PC-9 (cell line): ENCODE measurements around the gene COMMD1. TPM values are rescaled to one million over a fixed set of nuclear protein-coding genes. Genes with fewer than 3 reads are reported as not detected.
A peak's percentile ranks its signal among the peaks of the same experiment; 100 is the strongest.

Experiments
- BruUV-seq: library from RNA; stranded (reverse); fragments of 400-500 nt; replicated peaks from 2 replicates; lab custom pipeline; 2021; lab: Mats Ljungman, UMichigan
- CTCF ChIA-PET: fragments of 300-600 bp; sonication (Branson Sonifier 250); formaldehyde crosslinking; loops from one replicate; lab custom pipeline; 2022; ENCODE audit warnings: antibody characterized with exemption; lab: Charles Lee
- POLR2A ChIA-PET: fragments of 300-600 bp; sonication (Branson Sonifier 250); formaldehyde crosslinking; loops from one replicate; lab custom pipeline; 2022; ENCODE audit warnings: antibody characterized with exemption; ENCODE audit not compliant: unreplicated experiment; lab: Charles Lee
- DNase-seq, 2 experiments: peaks; one replicate each; pipeline versions ENCODE4 v3.0.0 to v3.0.0-alpha.2; 2015 to 2022; ENCODE audit warnings: mixed read lengths in 1 of 2
- H2AFZ ChIP-seq: fragments of 200-600 bp; sonication (generic); 2 replicates; pipeline ENCODE4 v1.8.1; 2017; ENCODE audit warnings: antibody characterized with exemption
- H3F3A ChIP-seq: fragments of 200-600 bp; sonication (generic); 2 replicates; pipeline ENCODE4 v1.8.1; 2017; ENCODE audit warnings: antibody characterized with exemption, mild to moderate bottlenecking, low read depth; ENCODE audit not compliant: insufficient read depth
- H3K27ac ChIP-seq: fragments of 200-600 bp; sonication (generic); 2 replicates; pipeline ENCODE4 v1.6.1; 2016; ENCODE audit warnings: mixed run types
- H3K27me3 ChIP-seq: fragments of 200-600 bp; sonication (generic); 2 replicates; pipeline ENCODE4 v1.6.1; 2016; ENCODE audit warnings: low read depth, mixed run types; ENCODE audit not compliant: insufficient read depth
- H3K36me3 ChIP-seq: fragments of 200-600 bp; sonication (generic); 2 replicates; pipeline ENCODE4 v1.6.1; 2016; ENCODE audit warnings: low read depth, mixed run types
- H3K4me1 ChIP-seq: fragments of 200-600 bp; sonication (generic); replicated peaks from 2 replicates; pipeline ENCODE4 v1.6.1; 2016; ENCODE audit warnings: mixed run types; ENCODE audit not compliant: insufficient read depth
- H3K4me2 ChIP-seq: fragments of 200-600 bp; sonication (generic); 2 replicates; pipeline ENCODE4 v1.6.1; 2017; ENCODE audit warnings: mixed run types
- H3K4me3 ChIP-seq: fragments of 200-600 bp; sonication (generic); 2 replicates; pipeline ENCODE4 v1.6.1; 2016; ENCODE audit warnings: mixed run types
- H3K79me2 ChIP-seq: fragments of 200-600 bp; sonication (generic); 2 replicates; pipeline ENCODE4 v1.6.1; 2017; ENCODE audit warnings: low read depth, mixed run types
- H3K9me2 ChIP-seq: fragments of 200-600 bp; sonication (generic); 2 replicates; pipeline ENCODE4 v1.8.1; 2017; ENCODE audit warnings: mild to moderate bottlenecking; ENCODE audit not compliant: insufficient read depth
- H3K9me3 ChIP-seq: fragments of 200-600 bp; sonication (generic); 2 replicates; pipeline ENCODE4 v1.8.1; 2016; ENCODE audit warnings: low read depth; ENCODE audit not compliant: insufficient read depth
- H4K20me1 ChIP-seq: fragments of 200-600 bp; sonication (generic); 2 replicates; pipeline ENCODE4 v1.8.1; 2017; ENCODE audit not compliant: insufficient read depth
- EZH2 ChIP-seq: fragments of 200-600 bp; sonication (generic); IDR thresholded peaks from 2 replicates; pipeline ENCODE4 v1.8.0; 2017; ENCODE audit warnings: antibody characterized with exemption, low read depth
- intact Hi-C: fragments of 100-400 bp; cut with micrococcal nuclease; formaldehyde crosslinking; loops from one replicate; pipeline ENCODE4 v1.10.0; 2022; ENCODE audit not compliant: unreplicated experiment
- total RNA-seq: library from RNA; stranded (reverse); gene quantifications from 2 replicates; pipeline ENCODE4 v1.2.3, GENCODE V29; 2021
- TF ChIP-seq, protein P1 (sequence below): fragments of 200-600 bp; sonication (generic); conservative IDR thresholded peaks from 2 replicates; pipeline ENCODE4 v1.6.1; 2017; ENCODE audit warnings: mixed run types, antibody characterized with exemption, mild to moderate bottlenecking, moderate library complexity

COMMD1 gene
- total RNA-seq, 1 experiment from 2014 or later: 16.3 TPM

DNA sequence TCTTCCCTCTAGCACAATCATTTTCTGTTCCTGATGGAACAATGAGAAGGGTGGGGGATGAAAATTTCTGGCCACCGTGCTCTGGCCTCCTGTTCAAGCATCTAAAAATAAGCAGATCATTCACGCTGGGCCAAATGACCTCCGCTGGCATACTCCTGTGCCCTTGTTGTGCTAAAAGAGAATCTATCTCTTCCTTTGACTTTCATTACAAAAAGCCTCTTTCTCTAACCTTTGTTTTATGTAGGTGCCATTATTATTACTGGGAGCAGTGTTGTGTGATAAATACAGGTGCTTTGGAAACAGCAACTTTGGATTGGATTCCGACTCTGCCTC is 245.8 kb downstream of the COMMD1 start:
- ChIA-PET POLR2A (interaction anchor here (0.6 kb wide), 1 partner anchor 95 kb away, joined by 3 read pairs; no protein-coding TSS in a partner anchor), CTCF (no interaction called here)
- Histone ChIP-seq H2AFZ (no peak overlapping the region), H3F3A (peaks cover 19% of the 10 kb centered on the region; the same call in 1 of the 2 replicates), H3K4me1 (peaks cover 39% of the 10 kb centered on the region), H3K9me3 (no peaks in the 10 kb centered on the region), H3K79me2 (no peaks in the 10 kb centered on the region), H3K27ac (0 out of 2 replicates have a peak overlapping the region, but pooled peaks have one; percentile 3), H3K4me2 (no peak overlapping the region), H3K4me3 (no peak overlapping the region), H3K36me3 (no peaks in the 10 kb centered on the region), H3K27me3 (no peaks in the 10 kb centered on the region), H3K9me2 (no peaks in the 10 kb centered on the region), H4K20me1 (no peaks in the 10 kb centered on the region)
- intact Hi-C loops: no loop called here
- no TSS peak for BruUV-seq
- no peak for DNase-seq
- TF ChIP-seq, protein P1, sequence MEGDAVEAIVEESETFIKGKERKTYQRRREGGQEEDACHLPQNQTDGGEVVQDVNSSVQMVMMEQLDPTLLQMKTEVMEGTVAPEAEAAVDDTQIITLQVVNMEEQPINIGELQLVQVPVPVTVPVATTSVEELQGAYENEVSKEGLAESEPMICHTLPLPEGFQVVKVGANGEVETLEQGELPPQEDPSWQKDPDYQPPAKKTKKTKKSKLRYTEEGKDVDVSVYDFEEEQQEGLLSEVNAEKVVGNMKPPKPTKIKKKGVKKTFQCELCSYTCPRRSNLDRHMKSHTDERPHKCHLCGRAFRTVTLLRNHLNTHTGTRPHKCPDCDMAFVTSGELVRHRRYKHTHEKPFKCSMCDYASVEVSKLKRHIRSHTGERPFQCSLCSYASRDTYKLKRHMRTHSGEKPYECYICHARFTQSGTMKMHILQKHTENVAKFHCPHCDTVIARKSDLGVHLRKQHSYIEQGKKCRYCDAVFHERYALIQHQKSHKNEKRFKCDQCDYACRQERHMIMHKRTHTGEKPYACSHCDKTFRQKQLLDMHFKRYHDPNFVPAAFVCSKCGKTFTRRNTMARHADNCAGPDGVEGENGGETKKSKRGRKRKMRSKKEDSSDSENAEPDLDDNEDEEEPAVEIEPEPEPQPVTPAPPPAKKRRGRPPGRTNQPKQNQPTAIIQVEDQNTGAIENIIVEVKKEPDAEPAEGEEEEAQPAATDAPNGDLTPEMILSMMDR: no peak
- no peak for TF ChIP-seq EZH2

DNA sequence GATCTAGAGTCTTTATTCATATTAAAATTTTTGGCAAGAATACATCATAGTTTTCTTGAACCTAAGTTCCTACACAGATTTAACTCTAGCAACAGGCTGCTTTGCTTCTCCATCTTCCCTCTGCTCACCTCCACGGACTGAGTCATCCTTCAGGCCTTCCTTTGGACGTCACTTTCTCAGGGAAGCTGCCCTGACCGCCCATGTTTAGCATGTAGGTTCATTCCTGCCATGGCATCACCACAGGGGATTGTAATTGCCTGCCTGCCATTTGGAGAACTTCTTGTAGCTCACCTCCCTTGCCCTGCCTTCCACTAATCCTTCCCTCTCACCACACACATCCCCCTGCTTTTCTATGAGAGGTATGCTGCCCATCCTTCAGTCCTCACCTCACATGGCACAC is 246.5 kb downstream of the COMMD1 start:
- DNase-seq: peak; percentile 36 to 38
- Histone ChIP-seq H3K9me2 (no peaks in the 10 kb centered on the region), H3K27ac (no peak overlapping the region), H3F3A (peaks cover 19% of the 10 kb centered on the region; the same call in 1 of the 2 replicates), H2AFZ (no peak overlapping the region), H3K9me3 (no peaks in the 10 kb centered on the region), H3K4me2 (no peak overlapping the region), H3K36me3 (no peaks in the 10 kb centered on the region), H3K4me1 (peaks cover 39% of the 10 kb centered on the region), H3K79me2 (no peaks in the 10 kb centered on the region), H4K20me1 (no peaks in the 10 kb centered on the region), H3K4me3 (no peak overlapping the region), H3K27me3 (no peaks in the 10 kb centered on the region)
- intact Hi-C loops: no loop called here
- ChIA-PET POLR2A (interaction anchor here (0.6 to 0.7 kb wide), 2 partner anchors 89 to 414 kb away, joined by 3 to 13 read pairs; no protein-coding TSS in a partner anchor), CTCF (no interaction called here)
- TF ChIP-seq, protein P1: no peak
- no peak for TF ChIP-seq EZH2
- BruUV-seq: no TSS peak

DNA sequence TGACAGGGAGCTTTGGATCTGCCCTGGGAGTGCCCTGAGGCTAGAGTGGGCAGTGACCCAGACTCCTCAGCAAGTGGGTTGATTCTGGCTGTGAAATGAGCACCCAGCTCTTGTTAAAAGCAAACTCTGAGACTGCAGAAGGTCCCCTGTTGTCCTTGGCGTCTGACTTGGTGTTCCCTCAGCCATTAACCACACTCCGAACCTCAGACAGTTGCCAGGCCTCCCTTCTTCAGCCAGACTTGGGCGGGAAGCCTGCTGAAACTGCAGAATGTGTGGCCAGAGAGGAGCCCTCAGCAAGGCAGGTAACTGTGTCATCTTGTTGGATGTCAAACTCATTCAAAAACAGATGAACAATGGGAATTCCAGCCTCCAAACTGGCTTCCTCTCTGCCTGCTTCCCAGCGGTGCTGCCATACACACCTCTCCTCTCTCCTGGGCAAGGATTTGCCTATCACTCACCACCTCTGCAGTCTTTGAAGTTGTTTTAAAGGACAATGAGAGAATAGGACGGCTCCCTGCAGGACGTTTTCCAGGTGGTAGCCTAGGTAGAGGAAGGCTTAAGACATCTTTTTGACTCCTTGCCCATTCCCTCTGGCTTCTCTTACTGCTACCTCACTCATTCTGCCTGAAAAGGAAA is 251.5 kb downstream of the COMMD1 start:
- H3K79me2 ChIP-seq: no peaks in the 10 kb centered on the region
- no peak for TF ChIP-seq EZH2
- TF ChIP-seq, protein P1: no peak
- H4K20me1 ChIP-seq: no peaks in the 10 kb centered on the region
- H3K4me2 ChIP-seq: no peak overlapping the region
- intact Hi-C loops: no loop called here
- ChIA-PET CTCF (no interaction called here), POLR2A (no interaction called here)
- no peak for DNase-seq
- H3K4me3 ChIP-seq: no peak overlapping the region
- H3K27me3 ChIP-seq: no peaks in the 10 kb centered on the region
- H2AFZ ChIP-seq: no peak overlapping the region
- no peaks in the 10 kb centered on the region for H3K9me2 ChIP-seq
- no peaks in the 10 kb centered on the region for H3K4me1 ChIP-seq
- no peaks in the 10 kb centered on the region for H3K9me3 ChIP-seq
- H3K36me3 ChIP-seq: no peaks in the 10 kb centered on the region
- H3K27ac ChIP-seq: no peak overlapping the region
- BruUV-seq: no TSS peak
- no peaks in the 10 kb centered on the region for H3F3A ChIP-seq
